K562 treated with DMSO at 1 percent for 12 hours (cell line): Measurements from ENCODE around the gene KRT17. TPM values are rescaled to one million over a fixed set of nuclear protein-coding genes. Genes with fewer than 3 reads are reported as not detected.

Experiments
- total RNA-seq: library from RNA; unstranded; fragments of 300-600 nt; gene quantifications from 2 replicates; pipeline ENCODE4 v1.2.3, GENCODE V29; 2022; ENCODE audit not compliant: insufficient read depth

The KRT17 gene
- not detected in 2 replicates for total RNA-seq

GRCh38 chr17:41624208-41625101 is at the start of gene KRT17:
TSS of gene KRT17 (minus strand) at chr17:41624575. CDS start at chr17:41624509, 66 bp downstream.

DNA sequence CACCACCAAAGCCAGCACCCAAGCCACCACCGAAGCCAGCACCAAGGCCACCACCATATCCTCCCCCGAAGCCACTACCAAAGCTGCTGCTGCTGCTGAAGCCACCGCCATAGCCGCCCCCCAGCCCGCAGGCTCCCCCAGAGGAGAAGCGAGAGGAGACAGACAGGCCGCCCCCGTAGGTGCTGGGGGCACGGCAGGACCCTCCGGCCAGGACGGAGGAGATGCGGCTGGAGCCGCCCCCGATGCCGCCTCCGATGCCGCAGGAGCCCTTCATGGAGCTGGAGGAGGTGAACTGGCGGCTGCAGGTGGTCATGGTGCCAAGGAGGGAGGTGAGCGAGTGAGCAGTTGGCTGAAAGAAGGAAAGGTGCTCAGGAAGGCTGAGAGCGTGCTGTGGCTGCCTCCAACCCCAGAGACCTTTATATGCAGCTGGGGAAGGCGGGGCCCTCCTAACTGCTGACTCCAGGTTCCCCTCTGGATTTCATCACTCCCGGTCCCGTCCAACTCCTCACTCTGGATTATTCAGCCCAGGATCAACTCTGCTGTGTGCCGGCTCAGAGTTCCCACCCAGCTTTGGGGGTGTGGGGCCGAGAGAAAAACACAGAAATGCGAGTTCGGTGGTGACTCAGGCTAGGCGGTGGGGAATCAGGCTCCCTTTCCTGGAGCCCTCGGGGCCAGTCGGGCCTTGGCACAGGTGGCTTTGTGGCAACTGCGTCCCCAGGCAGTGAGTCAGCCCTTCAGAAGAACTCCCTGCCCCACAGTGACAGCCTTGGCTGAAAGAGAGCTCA is 11.8 kb downstream of the KRT17 start, which contains the start of gene KRT16:
KRT16 (minus strand) TSS at position 392 of the 785 bp plus-strand sequence; CDS start at position 313, 79 bp downstream.

DNA sequence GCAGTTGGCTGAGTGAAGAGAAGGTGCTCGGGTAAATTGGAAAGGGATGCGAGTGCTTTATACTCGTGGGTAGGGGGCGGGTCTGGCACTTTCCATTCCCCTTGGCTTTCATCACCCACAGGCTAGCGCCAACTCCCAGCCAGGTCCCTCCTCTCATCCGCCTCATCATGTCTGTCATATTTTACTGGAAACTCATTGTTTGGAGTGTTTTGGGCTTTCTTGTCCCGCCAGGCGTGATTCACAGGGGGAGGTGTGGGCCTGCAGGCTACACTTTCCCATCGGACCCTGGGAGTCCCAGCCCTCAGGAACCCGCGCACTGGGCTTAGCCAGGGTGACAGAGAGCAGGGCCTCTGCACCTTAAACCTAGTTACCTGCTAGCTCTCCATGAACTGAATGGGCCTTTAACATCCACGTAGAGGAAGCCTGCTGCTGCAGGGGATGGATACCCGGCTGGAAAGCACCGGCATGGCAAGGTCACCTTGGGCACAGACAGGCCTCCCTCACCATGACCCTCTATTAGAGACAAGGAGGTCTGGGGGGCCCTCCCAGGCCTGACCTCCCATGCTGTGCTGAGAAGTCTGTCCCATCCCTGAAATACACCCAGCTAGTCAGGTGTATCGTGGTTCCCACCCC is 37.4 kb downstream of the KRT17 start, which contains the start of gene KRT14:
KRT14 (minus strand) TSS at position 33 of the 633 bp plus-strand sequence. CDS start 61 bp downstream, outside the sequence.

GRCh38 chr17:41571561-41572434 is 52.6 kb downstream of the KRT17 start, which contains the start of gene KRT9:
TSS of gene KRT9 (minus strand) at chr17:41572059. CDS start at chr17:41571992, 67 bp downstream.

Other genes with a start within 250 kb of the KRT17 start
- not detected in 2 replicates for gene KRT34, start 242.3 kb downstream of the KRT17 start, total RNA-seq
- gene KRT31, start 227.0 kb downstream of the KRT17 start, total RNA-seq, result not detected in 2 replicates
- not detected in 2 replicates for gene KRT37, start 200.0 kb downstream of the KRT17 start, total RNA-seq
- gene KRT38, start 183.6 kb downstream of the KRT17 start, total RNA-seq, result not detected in 2 replicates
- gene KRT32, start 157.2 kb downstream of the KRT17 start, total RNA-seq, result not detected in 2 replicates
- gene KRT35, start 143.4 kb downstream of the KRT17 start, total RNA-seq, result not detected in 2 replicates
- not detected in 2 replicates for gene KRT36, start 134.7 kb downstream of the KRT17 start, total RNA-seq
- not detected in 2 replicates for gene KRT13, start 119.0 kb downstream of the KRT17 start, total RNA-seq
- 0.81 TPM in 1 of 2 replicates, not detected in the other for gene KRT15, start 105.7 kb downstream of the KRT17 start, total RNA-seq
- 152 and 220 TPM in 2 replicates for gene KRT19, start 96.3 kb downstream of the KRT17 start, total RNA-seq
- not detected in 2 replicates for gene KRT9, start 52.5 kb downstream of the KRT17 start, total RNA-seq
- not detected in 2 replicates for gene KRT14, start 37.7 kb downstream of the KRT17 start, total RNA-seq
- not detected in 2 replicates for gene KRT16, start 11.8 kb downstream of the KRT17 start, total RNA-seq
- gene EIF1, start 64.3 kb upstream of the KRT17 start, total RNA-seq, result 1,324 and 1,369 TPM in 2 replicates
- not detected in 2 replicates for gene GAST, start 87.8 kb upstream of the KRT17 start, total RNA-seq
- not detected in 2 replicates for gene HAP1, start 110.1 kb upstream of the KRT17 start, total RNA-seq
- 157 and 245 TPM in 2 replicates for gene JUP, start 162.1 kb upstream of the KRT17 start, total RNA-seq
- gene P3H4, start 187.4 kb upstream of the KRT17 start, total RNA-seq, result 2.8 and 4.4 TPM in 2 replicates
- gene FKBP10, start 188.4 kb upstream of the KRT17 start, total RNA-seq, result 0.90 and 3.6 TPM in 2 replicates
- 83.3 and 95.7 TPM in 2 replicates for gene NT5C3B, start 211.7 kb upstream of the KRT17 start, total RNA-seq
- not detected in 2 replicates for gene KLHL10, start 213.2 kb upstream of the KRT17 start, total RNA-seq
- gene KLHL11, start 240.8 kb upstream of the KRT17 start, total RNA-seq, result 2.3 and 6.1 TPM in 2 replicates